Measurements from ENCODE around the gene RWDD3. TPM values are rescaled to one million over a fixed set of nuclear protein-coding genes. Genes with fewer than 3 reads are reported as not detected.

RWDD3 gene
- total and polyA plus RNA-seq, 2 of the 4 experiments (the other 2 are of a cell fraction): 10.4 to 13.6 TPM

DNA sequence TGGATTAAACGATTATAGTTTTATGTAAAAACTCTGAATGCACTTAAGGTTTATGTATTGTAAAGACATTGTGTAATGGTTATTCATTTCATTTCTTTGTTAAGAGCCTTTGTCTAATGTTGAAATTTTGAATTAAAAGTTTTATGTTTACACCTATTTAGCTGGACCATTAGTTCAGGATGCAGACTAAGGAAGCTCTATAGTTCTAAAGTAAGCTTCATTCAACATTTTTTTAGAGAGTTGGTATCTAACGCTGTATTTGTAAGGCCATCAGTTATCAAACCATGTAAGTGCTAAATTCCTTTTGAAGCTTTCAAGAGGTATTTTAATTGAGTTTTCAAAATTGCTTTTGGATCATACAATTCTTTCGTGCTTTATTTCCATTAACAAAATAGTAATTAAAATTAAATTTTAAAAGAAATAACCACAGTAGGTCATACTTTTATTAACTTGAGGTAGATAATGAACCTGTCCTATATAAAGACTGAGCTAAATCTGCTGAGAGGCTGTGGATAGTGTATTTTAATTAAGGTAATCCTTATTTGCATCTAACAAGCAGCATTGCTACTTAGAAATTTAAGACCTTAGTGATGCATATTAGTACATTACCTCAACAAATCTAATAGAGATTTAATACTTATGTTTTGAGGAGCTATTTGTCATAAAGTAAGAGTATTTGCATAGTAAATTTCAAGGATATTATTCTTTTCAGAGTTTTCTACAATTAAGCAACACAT lies 47.9 kb downstream of the RWDD3 start:
- H3K14ac ChIP-seq (replicated peaks; ENCODE audit: low read depth, low read length): no peak overlapping the region
- H3K4me2 ChIP-seq (ENCODE audit: low read depth, low read length): no peak overlapping the region
- H3K9ac ChIP-seq (ENCODE audit: low read depth, low read length): no peak overlapping the region
- H2BK15ac ChIP-seq (ENCODE audit: low read depth, low read length): no peak overlapping the region
- no peak overlapping the region for H3K56ac ChIP-seq (ENCODE audit: extremely low read depth, insufficient read depth, low read length)
- dilution Hi-C loops (cut with HindIII; ENCODE audit: low sequenced_read_pairs, unreplicated experiment) (no loop called here), in situ Hi-C loops (cut with MboI; ENCODE audit: low sequenced_read_pairs) (no loop called here), intact Hi-C loops (cut with micrococcal nuclease) (no loop called here)
- no peaks in the 10 kb centered on the region for H4K20me1 ChIP-seq (ENCODE audit: insufficient read depth, low read length)
- no peak overlapping the region for H4K8ac ChIP-seq (ENCODE audit: low read depth in 2 of 2, low read length in 2 of 2)
- CTCF ChIA-PET: interaction anchor here (0.5 kb wide), 1 partner anchor 71 kb away, joined by 3 read pairs; no protein-coding TSS in a partner anchor
- no peak overlapping the region for H2AK9ac ChIP-seq (replicated peaks; ENCODE audit: low read depth, low read length, poor library complexity)
- no peak overlapping the region for H3K4ac ChIP-seq (ENCODE audit: low read depth, low read length)
- no peak overlapping the region for H4K91ac ChIP-seq (ENCODE audit: insufficient read depth, low read depth, low read length)
- TF ChIP-seq, protein P1, sequence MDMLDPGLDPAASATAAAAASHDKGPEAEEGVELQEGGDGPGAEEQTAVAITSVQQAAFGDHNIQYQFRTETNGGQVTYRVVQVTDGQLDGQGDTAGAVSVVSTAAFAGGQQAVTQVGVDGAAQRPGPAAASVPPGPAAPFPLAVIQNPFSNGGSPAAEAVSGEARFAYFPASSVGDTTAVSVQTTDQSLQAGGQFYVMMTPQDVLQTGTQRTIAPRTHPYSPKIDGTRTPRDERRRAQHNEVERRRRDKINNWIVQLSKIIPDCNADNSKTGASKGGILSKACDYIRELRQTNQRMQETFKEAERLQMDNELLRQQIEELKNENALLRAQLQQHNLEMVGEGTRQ (IDR thresholded peaks at IDR 0.05; ENCODE audit: low read depth, low read length): no peak
- no peak overlapping the region for H4K5ac ChIP-seq (ENCODE audit: low read depth, low read length)
- H3K9me3 ChIP-seq (ENCODE audit: control insufficient read depth, insufficient read depth, low read length): no peaks in the 10 kb centered on the region
- H3K36me3 ChIP-seq (ENCODE audit: control insufficient read depth, insufficient read depth, low read length): no peaks in the 10 kb centered on the region
- no peaks in the 10 kb centered on the region for H3K27me3 ChIP-seq (ENCODE audit: control insufficient read depth, insufficient read depth, low read length)
- H2BK5ac ChIP-seq (ENCODE audit: low read depth, low read length, poor library complexity, severe bottlenecking): no peak overlapping the region
- no peak overlapping the region for H2BK120ac ChIP-seq (ENCODE audit: low read depth, low read length)
- DNase-seq (no peak), ATAC-seq (ENCODE audit: low read depth) (no peak)
- no peak overlapping the region for H2AK5ac ChIP-seq (ENCODE audit: low read depth, low read length)
- H2BK20ac ChIP-seq (ENCODE audit: low read depth, low read length): no peak overlapping the region
- POLR2A ChIA-PET (ENCODE audit: unreplicated experiment): no interaction called here
- no peaks in the 10 kb centered on the region for H3K9me1 ChIP-seq (ENCODE audit: insufficient read depth, low read length)
- no peak overlapping the region for H3K27ac ChIP-seq (ENCODE audit: insufficient read depth, low read length)
- no peak overlapping the region for H2AFZ ChIP-seq (replicated peaks; ENCODE audit: low read length, poor library complexity)
- BruUV-seq (replicated peaks): no TSS peak
- no peak overlapping the region for H3K18ac ChIP-seq (ENCODE audit: low read depth, low read length)
- no peaks in the 10 kb centered on the region for H3K79me1 ChIP-seq (ENCODE audit: low read depth in 1 of 2, low read length in 2 of 2)
- H3K23ac ChIP-seq (ENCODE audit: low read depth, low read length): no peak overlapping the region
- WGBS, 2 experiments (ENCODE audit: extremely low coverage in 2 of 2, insufficient read length in 1 of 2): no CpG with 5 or more reads among the region's 3 CpGs
- no peaks in the 10 kb centered on the region for H3K4me1 ChIP-seq (ENCODE audit: control insufficient read depth, insufficient read depth, low read length)
- H3K4me3 ChIP-seq (ENCODE audit: insufficient read depth, low read depth, low read length): no peak overlapping the region
